Measurements from ENCODE around the gene PUSL1. TPM values are rescaled to one million over a fixed set of nuclear protein-coding genes. Genes with fewer than 3 reads are reported as not detected.

The PUSL1 gene
- total RNA-seq, 1 donor = 29.3 TPM

DNA sequence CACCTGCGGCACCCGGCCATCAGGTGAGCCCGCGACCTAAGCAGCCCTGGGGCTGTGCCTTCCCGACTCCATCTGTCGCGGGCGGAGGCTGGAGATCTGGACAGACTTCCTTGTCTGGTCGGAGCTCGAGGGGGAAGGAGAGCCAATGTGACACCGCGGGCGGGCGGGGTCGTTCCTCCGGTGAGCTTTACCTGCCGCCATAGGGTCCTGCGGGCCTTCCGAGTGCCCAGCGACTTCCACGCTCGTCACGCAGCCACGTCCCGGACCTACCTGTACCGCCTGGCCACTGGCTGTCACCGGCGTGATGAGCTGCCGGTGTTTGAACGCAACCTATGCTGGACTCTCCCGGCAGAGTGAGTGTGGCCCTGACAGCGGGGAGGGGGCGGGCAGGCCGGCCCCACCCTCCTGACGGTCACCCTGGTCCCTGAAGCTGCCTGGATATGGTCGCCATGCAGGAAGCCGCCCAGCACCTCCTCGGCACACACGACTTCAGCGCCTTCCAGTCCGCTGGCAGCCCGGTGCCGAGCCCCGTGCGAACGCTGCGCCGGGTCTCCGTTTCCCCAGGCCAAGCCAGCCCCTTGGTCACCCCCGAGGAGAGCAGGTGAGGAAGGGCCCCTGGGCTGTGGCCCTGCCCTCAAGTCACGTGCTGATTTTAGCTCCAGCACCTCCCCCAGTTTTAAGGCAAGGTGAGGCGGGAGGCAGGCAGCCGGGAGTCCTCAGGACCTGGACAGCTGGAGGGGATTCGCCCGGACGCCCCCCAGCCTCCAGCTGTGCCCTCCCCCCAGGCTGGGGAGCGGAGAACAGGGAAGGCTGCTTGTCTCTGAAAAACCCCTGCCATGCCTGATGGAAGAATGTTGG lies 1.1 kb downstream of the PUSL1 start:
- peak overlapping the region; percentile 86 for H3K4me3 ChIP-seq (ENCODE audit: insufficient read depth, low read length)
- no peak overlapping the region for H2AFZ ChIP-seq (ENCODE audit: low read length)
- TF ChIP-seq CTCF (IDR thresholded peaks at IDR 0.05; ENCODE audit: extremely low read depth, low read depth, low read length) = no peak
- H4K20me1 ChIP-seq (ENCODE audit: insufficient read depth, low read length) = peaks cover 48% of the 10 kb centered on the region
- peak overlapping the region; percentile 77 for H3K27ac ChIP-seq (ENCODE audit: low read depth, low read length)
- peak overlapping the region; percentile 89 for H3K4me2 ChIP-seq (ENCODE audit: insufficient read depth, low read length)
- H3K9me3 ChIP-seq (ENCODE audit: low read depth, low read length) = no peaks in the 10 kb centered on the region
- peaks cover 39% of the 10 kb centered on the region for H3K36me3 ChIP-seq (ENCODE audit: insufficient read depth, low read length)
- no peak for DNase-seq (ENCODE audit: insufficient read length, low spot score, missing footprints)
- H3K79me2 ChIP-seq (ENCODE audit: insufficient read depth, low read length) = peaks cover 53% of the 10 kb centered on the region
- H3K27me3 ChIP-seq (ENCODE audit: insufficient read depth, low read length) = no peaks in the 10 kb centered on the region
- peaks cover 32% of the 10 kb centered on the region for H3K4me1 ChIP-seq (ENCODE audit: insufficient read depth, low read length)

- H3K36me3 ChIP-seq (ENCODE audit: insufficient read depth, low read length) = peaks cover 42% of the 10 kb centered on the region
- H3K27ac ChIP-seq (ENCODE audit: low read depth, low read length) = no peak overlapping the region
- peaks cover 43% of the 10 kb centered on the region for H4K20me1 ChIP-seq (ENCODE audit: insufficient read depth, low read length)
- no peak overlapping the region for H2AFZ ChIP-seq (ENCODE audit: low read length)
- peaks cover 26% of the 10 kb centered on the region for H3K4me1 ChIP-seq (ENCODE audit: insufficient read depth, low read length)
- H3K4me2 ChIP-seq (ENCODE audit: insufficient read depth, low read length) = no peak overlapping the region
- peak overlapping the region; percentile 86 for H3K4me3 ChIP-seq (ENCODE audit: insufficient read depth, low read length)
- H3K27me3 ChIP-seq (ENCODE audit: insufficient read depth, low read length) = no peaks in the 10 kb centered on the region
- no peak for TF ChIP-seq CTCF (IDR thresholded peaks at IDR 0.05; ENCODE audit: extremely low read depth, low read depth, low read length)
- DNase-seq (ENCODE audit: insufficient read length, low spot score, missing footprints) = no peak
- H3K9me3 ChIP-seq (ENCODE audit: low read depth, low read length) = no peaks in the 10 kb centered on the region
- H3K79me2 ChIP-seq (ENCODE audit: insufficient read depth, low read length) = peaks cover 53% of the 10 kb centered on the region
These were observed 1.6 kb downstream of the PUSL1 start for GRCh38 chr1:1310109-1310385.

GRCh38 chr1:1310476-1311053 lies 2.2 kb downstream of the PUSL1 start:
- no peaks in the 10 kb centered on the region for H3K9me3 ChIP-seq (ENCODE audit: low read depth, low read length)
- H3K27ac ChIP-seq (ENCODE audit: low read depth, low read length) = no peak overlapping the region
- H3K4me2 ChIP-seq (ENCODE audit: insufficient read depth, low read length) = no peak overlapping the region
- peaks cover 21% of the 10 kb centered on the region for H3K4me1 ChIP-seq (ENCODE audit: insufficient read depth, low read length)
- peaks cover 37% of the 10 kb centered on the region for H4K20me1 ChIP-seq (ENCODE audit: insufficient read depth, low read length)
- no peak for TF ChIP-seq CTCF (IDR thresholded peaks at IDR 0.05; ENCODE audit: extremely low read depth, low read depth, low read length)
- peaks cover 52% of the 10 kb centered on the region for H3K79me2 ChIP-seq (ENCODE audit: insufficient read depth, low read length)
- peaks cover 42% of the 10 kb centered on the region for H3K36me3 ChIP-seq (ENCODE audit: insufficient read depth, low read length)
- no peak overlapping the region for H3K4me3 ChIP-seq (ENCODE audit: insufficient read depth, low read length)
- DNase-seq (ENCODE audit: insufficient read length, low spot score, missing footprints) = no peak
- no peak overlapping the region for H2AFZ ChIP-seq (ENCODE audit: low read length)
- H3K27me3 ChIP-seq (ENCODE audit: insufficient read depth, low read length) = no peaks in the 10 kb centered on the region
